ENCODE data around the gene KRT83.
"Not testable (repeated sequence)": the region's sequence is repeated elsewhere in the genome, so short reads cannot be mapped to it uniquely, and the experiment has no call there.

DNA sequence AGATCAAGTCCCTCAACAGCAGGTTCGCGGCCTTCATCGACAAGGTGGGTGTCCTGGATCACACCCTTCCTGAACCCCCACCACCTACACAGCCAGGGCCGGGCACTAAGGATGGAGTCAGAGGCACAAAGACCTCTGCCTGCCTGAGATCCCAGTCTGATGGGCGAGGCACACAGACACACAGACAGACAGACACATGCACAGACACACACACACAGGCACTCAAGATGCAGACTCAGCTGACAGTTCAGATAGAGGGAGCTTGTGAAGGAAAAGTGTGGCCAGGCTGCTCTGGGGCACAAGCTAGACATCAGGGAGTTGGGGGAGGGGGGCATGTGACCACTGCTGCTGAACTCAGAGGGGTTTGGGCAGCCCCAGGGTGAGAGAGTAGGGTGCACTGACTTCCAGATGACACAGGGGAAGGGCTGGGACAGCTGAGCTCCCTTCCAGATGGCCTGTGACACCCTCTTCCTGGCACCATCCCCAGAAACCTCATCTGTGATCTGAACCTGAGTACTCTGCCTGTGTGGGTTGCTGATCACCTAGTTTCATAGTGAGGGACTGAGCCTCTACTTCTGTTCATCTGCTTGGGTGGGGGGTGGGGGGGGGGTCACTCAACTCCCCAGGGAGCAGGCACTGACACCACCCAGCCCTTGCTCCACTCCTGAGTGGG, 18.8 kb downstream of the KRT83 start:
- TF ChIP-seq, protein P1, sequence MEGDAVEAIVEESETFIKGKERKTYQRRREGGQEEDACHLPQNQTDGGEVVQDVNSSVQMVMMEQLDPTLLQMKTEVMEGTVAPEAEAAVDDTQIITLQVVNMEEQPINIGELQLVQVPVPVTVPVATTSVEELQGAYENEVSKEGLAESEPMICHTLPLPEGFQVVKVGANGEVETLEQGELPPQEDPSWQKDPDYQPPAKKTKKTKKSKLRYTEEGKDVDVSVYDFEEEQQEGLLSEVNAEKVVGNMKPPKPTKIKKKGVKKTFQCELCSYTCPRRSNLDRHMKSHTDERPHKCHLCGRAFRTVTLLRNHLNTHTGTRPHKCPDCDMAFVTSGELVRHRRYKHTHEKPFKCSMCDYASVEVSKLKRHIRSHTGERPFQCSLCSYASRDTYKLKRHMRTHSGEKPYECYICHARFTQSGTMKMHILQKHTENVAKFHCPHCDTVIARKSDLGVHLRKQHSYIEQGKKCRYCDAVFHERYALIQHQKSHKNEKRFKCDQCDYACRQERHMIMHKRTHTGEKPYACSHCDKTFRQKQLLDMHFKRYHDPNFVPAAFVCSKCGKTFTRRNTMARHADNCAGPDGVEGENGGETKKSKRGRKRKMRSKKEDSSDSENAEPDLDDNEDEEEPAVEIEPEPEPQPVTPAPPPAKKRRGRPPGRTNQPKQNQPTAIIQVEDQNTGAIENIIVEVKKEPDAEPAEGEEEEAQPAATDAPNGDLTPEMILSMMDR (IDR thresholded peaks at IDR 0.05): not testable (repeated sequence)
- TF ChIP-seq POLR2A (IDR thresholded peaks at IDR 0.05): not testable (repeated sequence)
